Progenitor cell of endocrine pancreas (in vitro differentiated cells): ENCODE measurements around the gene MED14. TPM values are rescaled to one million over a fixed set of nuclear protein-coding genes. Genes with fewer than 3 reads are reported as not detected.

Experiments used
- DNase-seq: peaks from one replicate; pipeline ENCODE4 v3.0.0; 2021; ENCODE audit warnings: low spot score; ENCODE audit not compliant: unreplicated experiment
- H3K27ac Mint-ChIP-seq: 2 replicates; pipeline ENCODE4 v1.8.0; 2021; ENCODE audit warnings: mild to moderate bottlenecking, moderate library complexity, mixed read lengths
- H3K27me3 Mint-ChIP-seq: 2 replicates; pipeline ENCODE4 v1.8.0; 2021; ENCODE audit warnings: mixed read lengths
- H3K36me3 Mint-ChIP-seq: 2 replicates; pipeline ENCODE4 v1.8.0; 2022; ENCODE audit warnings: mixed read lengths; ENCODE audit not compliant: insufficient read depth
- H3K4me1 Mint-ChIP-seq: 2 replicates; pipeline ENCODE4 v1.8.0; 2021; ENCODE audit warnings: low read depth, mixed read lengths
- H3K4me3 Mint-ChIP-seq: 2 replicates; pipeline ENCODE4 v1.8.0; 2021; ENCODE audit warnings: low read depth, mild to moderate bottlenecking, moderate library complexity, mixed read lengths
- H3K9me3 Mint-ChIP-seq: 2 replicates; pipeline ENCODE4 v1.8.0; 2021; ENCODE audit warnings: low read depth, mixed read lengths
- total RNA-seq: library from RNA; stranded (reverse); gene quantifications from 2 replicates; pipeline ENCODE4 v1.2.1, GENCODE V29; 2021
- TF ChIP-seq, protein P1 (sequence below): fragments of 200-600 bp; sonication (generic); IDR thresholded peaks from one replicate; pipeline ENCODE4 v1.5.0; 2021; ENCODE audit warnings: antibody characterized with exemption, mild to moderate bottlenecking; ENCODE audit not compliant: unreplicated experiment

The MED14 gene
- total RNA-seq, 1 donor from 2014 or later: 58.2 TPM

- H3K27me3 Mint-ChIP-seq: no peaks in the 10 kb centered on the region
- DNase-seq: no peak
- peaks cover 15% of the 10 kb centered on the region for H3K4me1 Mint-ChIP-seq
- no peak overlapping the region for H3K27ac Mint-ChIP-seq
- peaks cover 9% of the 10 kb centered on the region for H3K36me3 Mint-ChIP-seq
- TF ChIP-seq, protein P1, sequence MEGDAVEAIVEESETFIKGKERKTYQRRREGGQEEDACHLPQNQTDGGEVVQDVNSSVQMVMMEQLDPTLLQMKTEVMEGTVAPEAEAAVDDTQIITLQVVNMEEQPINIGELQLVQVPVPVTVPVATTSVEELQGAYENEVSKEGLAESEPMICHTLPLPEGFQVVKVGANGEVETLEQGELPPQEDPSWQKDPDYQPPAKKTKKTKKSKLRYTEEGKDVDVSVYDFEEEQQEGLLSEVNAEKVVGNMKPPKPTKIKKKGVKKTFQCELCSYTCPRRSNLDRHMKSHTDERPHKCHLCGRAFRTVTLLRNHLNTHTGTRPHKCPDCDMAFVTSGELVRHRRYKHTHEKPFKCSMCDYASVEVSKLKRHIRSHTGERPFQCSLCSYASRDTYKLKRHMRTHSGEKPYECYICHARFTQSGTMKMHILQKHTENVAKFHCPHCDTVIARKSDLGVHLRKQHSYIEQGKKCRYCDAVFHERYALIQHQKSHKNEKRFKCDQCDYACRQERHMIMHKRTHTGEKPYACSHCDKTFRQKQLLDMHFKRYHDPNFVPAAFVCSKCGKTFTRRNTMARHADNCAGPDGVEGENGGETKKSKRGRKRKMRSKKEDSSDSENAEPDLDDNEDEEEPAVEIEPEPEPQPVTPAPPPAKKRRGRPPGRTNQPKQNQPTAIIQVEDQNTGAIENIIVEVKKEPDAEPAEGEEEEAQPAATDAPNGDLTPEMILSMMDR: no peak
- no peak overlapping the region for H3K4me3 Mint-ChIP-seq
- H3K9me3 Mint-ChIP-seq: peaks cover 12% of the 10 kb centered on the region
Measured at GRCh38 chrX:40644176-40644575, 91.2 kb downstream of the MED14 start.

DNA sequence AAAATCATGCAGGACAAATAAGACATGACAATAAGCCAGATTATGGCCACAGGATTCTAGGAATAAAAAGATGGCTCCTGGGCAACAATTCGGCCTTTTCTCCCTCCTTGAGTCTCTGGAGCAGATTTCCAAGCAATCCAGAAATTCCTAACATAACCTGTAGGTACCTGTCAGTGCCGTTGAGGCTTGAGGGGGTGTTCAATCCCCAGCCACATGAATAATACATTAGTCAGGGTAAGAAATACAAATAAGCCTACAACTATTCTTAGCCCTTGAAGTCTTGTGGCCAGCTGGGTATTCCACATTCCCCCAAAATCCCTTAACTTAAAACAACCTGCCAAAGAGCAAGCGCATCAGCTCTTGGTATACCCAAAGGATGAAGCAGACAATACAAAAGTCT lies 97.7 kb downstream of the MED14 start:
- Mint-ChIP-seq H3K4me3 (no peak overlapping the region), H3K36me3 (peaks cover 15% of the 10 kb centered on the region), H3K9me3 (peaks cover 17% of the 10 kb centered on the region), H3K4me1 (no peaks in the 10 kb centered on the region), H3K27ac (no peak overlapping the region), H3K27me3 (no peaks in the 10 kb centered on the region)
- TF ChIP-seq, protein P1: no peak
- no peak for DNase-seq

GRCh38 chrX:40632199-40632598 lies 103.1 kb downstream of the MED14 start:
- no peaks in the 10 kb centered on the region for H3K27me3 Mint-ChIP-seq
- H3K4me3 Mint-ChIP-seq: no peak overlapping the region
- no peaks in the 10 kb centered on the region for H3K4me1 Mint-ChIP-seq
- DNase-seq: no peak
- no peak overlapping the region for H3K27ac Mint-ChIP-seq
- TF ChIP-seq, protein P1: no peak
- peaks cover 10% of the 10 kb centered on the region for H3K36me3 Mint-ChIP-seq
- H3K9me3 Mint-ChIP-seq: peaks cover 9% of the 10 kb centered on the region

GRCh38 chrX:40628506-40628905 lies 106.8 kb downstream of the MED14 start:
- TF ChIP-seq, protein P1: no peak
- Mint-ChIP-seq H3K4me3 (no peak overlapping the region), H3K27ac (no peak overlapping the region), H3K9me3 (peaks cover 15% of the 10 kb centered on the region), H3K27me3 (no peaks in the 10 kb centered on the region), H3K36me3 (peaks cover 9% of the 10 kb centered on the region), H3K4me1 (no peaks in the 10 kb centered on the region)
- DNase-seq: no peak

GRCh38 chrX:40625294-40625693 lies 110.0 kb downstream of the MED14 start:
- Mint-ChIP-seq H3K4me3 (no peak overlapping the region), H3K4me1 (no peaks in the 10 kb centered on the region), H3K36me3 (peaks cover 7% of the 10 kb centered on the region), H3K27ac (no peak overlapping the region), H3K27me3 (no peaks in the 10 kb centered on the region), H3K9me3 (peaks cover 12% of the 10 kb centered on the region)
- no peak for DNase-seq
- TF ChIP-seq, protein P1: no peak
